Erythroblast (primary cell): Measurements from ENCODE around the gene COMP.

Experiments used
- GATA1 ChIP-seq: IDR thresholded peaks from 2 replicates; pipeline ENCODE4 v1.6.1; 2011; ENCODE audit warnings: low read depth, mild to moderate bottlenecking, control low read depth, low read length, moderate library complexity
- POLR2A ChIP-seq: IDR thresholded peaks from 2 replicates; pipeline ENCODE4 v1.6.1; 2011; ENCODE audit warnings: mild to moderate bottlenecking, low read length

DNA sequence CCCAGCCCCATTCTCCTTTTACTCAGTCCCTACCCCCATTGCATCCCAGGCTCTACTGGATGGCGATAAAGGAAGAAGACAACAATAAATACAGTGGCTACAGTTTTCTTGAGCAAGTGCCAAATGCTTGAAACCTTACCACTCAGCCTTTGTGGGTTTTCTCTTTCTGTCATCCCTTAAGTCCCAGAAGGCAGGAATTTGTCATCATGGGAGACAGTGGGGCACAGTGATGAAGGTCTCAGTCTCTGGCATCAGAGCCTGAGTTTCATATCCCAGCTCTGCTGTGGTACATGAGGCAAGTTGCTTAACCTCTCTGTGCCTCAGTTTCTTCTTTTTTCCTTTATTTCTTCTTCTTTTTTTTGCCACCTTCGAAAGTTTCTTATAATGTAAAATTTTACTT, 5.1 kb upstream of the COMP start:
- no peak for TF ChIP-seq POLR2A
- no peak for TF ChIP-seq GATA1
